Embryonic facial prominence (tissue), 1 donor: ENCODE data around the gene WNT7B.

Experiments used
- DNase-seq: peaks from one replicate; pipeline ENCODE4 v3.0.0-alpha.2; 2016; ENCODE audit errors: extremely low spot score

Gene WNT7B

DNA sequence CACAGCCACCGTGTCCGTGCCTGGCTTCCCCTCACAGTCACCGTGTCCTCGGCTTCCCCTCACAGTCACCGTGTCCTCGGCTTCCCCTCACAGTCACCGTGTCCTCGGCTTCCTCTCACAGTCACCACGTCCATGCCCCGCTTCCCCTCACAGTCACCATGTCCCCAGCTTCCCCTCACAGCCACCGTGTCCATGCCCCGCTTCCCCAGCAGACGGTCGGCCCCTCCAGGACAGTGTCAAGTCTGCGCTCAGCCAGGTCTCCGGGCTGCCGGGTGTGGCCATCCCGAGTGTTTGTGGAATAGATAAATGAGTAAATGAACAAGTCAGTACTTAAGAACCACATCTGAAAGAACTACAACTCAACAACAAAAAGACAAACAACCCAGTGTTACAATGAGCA, 23.8 kb downstream of the WNT7B start:
- no peak for DNase-seq

DNA sequence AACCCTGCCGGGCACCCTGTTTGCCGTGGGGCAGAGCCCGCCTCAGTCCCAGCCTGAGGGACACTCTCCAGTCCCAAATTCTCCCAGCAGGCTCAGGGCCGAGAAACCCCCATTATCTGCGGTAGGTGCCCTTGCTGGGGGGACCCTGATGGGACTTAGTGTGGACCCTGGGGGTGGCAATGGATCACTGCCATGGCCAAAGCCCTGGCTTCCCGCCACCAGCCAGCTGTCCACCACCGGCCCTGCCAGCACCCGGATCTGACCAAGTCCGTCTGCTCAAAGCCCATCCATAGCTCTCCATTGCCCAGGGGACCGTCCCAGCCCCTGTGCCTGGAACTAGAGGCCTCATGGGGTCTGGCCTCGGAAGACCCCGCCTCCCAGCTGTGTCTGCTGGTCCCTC, 24.4 kb downstream of the WNT7B start:
- no peak for DNase-seq

DNA sequence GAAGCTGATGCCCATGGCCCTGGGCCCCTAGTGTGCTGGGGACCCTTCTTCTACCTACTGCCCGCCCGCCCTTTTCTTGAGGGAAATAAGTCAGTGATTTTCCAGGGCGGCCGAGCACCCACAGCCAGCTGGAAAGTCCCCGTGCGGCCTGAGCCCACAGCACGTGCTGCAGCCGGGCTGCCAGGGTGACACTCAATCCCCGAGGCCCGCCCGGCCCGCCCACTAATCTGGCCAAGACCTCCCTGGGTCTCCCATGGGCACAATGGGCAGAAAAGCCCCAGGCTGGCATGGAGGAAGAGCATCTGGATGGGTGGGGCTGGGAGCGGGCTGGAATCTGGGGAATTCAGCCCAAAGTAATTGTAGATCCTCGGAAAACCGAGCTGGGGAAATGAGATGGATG, 24.8 kb downstream of the WNT7B start:
- no peak for DNase-seq

DNA sequence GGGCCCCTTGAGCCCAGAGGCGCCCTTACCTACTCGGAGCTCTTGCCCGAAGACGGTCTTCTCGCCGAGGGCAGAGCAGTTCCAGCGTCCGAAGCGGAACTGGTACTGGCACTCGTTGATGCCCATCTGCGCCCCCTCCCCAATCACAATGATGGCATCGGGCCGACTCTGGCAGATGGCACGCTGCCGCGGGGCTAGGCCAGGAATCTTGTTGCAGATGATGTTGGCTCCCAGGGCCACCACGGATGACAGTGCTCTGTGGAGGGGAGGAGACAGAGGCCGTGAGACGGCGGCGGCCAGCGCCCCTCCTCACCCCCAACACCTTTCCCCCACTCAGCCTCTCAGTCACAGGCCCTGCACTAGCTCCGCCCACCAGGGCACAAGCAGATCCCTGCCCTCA, 27.1 kb downstream of the WNT7B start:
- no peak for DNase-seq

DNA sequence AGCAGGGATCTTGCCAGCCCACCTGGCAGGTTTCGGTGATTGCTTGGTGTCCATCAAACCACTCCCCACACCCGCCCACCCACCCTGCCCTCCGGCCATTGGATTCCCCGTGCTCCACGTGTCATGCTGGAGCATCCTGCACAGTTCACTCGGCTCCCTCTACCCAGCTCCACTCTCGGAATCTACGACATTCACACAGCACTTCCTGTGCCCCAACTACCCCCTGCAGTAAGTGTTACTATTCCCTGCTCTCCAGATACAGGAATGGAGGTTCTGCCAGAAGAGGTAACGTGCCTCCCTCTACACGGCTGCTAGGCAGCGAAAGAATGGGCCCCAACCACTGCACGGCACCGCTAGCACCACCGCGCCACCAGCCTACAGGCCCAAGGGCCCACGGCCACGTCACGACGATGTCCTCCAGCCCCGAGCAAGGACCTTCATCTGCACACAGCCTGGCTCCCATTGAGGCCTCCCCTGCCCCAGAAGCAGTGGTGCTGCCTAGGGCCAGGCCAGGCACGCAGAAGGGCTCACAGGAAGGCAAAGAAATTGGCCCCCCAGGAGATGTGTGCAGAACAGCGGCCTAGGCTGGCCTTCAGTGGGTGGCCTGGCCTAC, 27.6 kb downstream of the WNT7B start:
- no peak for DNase-seq

DNA sequence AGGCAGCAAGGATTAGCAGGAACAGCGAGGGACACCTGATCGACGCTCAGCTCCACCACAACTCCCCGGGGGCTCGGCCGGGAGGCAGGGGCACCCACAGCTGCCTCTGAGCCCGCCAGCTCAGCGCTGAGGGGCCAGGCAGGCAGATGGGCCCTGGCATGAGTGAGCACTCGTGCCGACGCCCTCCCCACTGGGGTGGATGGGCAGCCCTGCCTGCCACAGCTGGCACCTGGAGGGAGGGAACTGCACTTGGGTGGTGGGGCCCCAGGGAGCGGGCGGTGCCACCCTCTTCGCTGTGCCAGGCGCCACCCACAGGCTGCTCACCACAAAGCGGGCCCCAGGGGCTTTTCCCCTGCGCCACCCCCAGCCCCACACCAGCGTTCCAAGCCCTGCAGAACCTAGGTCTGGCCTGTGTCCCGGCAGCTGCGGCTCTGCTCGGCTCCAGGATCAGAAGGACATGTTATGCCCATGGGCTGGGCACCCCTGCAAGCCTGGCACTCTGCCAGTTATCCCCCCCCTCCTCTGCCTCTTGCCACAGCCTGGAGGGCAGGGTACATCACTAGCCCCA, 28.8 kb downstream of the WNT7B start:
- no peak for DNase-seq

DNA sequence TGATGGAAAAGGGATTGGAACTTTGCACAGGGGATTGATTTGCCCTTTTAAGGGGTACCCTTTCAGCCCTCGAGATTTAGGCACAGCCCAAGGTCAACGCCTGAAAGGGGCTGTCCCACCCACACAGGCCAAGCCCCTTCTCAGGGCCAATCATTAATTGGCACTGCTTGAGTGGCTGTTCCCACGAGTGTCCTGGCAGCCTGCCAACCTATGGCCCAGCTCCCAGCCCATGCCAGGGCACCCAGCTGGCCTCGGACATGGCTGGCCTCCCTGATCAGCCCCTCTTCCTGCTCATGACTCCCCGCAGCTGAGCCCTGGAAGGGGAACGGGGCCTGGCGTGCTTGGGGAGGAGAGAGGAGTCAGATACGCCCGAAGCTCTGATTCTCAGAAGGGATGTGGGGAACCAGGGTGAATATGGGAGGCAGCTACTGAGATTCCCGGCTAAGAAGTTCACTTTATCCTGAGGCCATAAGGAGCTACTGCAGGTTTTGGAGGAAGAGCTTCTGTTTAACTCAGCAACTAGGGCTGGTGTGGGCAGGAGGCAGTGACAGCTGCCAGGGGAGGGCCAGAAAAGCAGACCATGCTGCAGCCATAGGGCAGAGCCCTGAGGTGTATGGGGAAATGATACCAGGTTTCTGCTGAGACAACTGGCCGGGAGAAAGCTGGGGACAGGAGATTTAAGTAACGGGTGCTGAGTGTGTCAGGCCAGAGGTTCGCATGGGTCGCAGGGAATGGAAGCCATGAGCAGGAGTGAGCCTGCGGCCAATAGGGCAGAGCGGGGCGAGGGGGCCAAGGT, 30.0 kb downstream of the WNT7B start:
- DNase-seq = no peak

DNA sequence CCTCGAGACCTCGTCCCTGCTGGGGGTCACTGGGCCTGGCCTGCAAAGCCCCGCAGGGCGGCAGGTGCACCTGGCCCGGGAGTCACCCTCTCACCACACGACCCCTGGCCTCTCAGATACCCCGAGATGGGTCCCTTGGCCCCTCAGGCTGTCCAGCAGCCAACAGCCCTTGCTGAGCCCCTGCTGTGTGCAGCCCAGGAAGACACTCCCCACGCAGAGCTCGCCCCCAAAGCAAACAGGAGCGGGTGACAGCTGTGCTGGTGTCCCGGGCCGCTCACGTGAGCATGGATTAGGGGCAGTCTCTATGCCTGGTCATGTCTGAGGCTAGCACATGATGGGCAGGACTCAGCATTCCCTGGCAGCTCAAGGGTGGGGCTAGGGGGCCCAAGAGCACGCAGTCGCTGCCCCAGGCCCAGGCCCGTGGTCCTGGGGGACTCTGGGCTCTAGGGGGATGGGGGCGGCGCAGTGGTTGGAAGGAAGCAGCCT, 31.3 kb downstream of the WNT7B start:
- DNase-seq = no peak

DNA sequence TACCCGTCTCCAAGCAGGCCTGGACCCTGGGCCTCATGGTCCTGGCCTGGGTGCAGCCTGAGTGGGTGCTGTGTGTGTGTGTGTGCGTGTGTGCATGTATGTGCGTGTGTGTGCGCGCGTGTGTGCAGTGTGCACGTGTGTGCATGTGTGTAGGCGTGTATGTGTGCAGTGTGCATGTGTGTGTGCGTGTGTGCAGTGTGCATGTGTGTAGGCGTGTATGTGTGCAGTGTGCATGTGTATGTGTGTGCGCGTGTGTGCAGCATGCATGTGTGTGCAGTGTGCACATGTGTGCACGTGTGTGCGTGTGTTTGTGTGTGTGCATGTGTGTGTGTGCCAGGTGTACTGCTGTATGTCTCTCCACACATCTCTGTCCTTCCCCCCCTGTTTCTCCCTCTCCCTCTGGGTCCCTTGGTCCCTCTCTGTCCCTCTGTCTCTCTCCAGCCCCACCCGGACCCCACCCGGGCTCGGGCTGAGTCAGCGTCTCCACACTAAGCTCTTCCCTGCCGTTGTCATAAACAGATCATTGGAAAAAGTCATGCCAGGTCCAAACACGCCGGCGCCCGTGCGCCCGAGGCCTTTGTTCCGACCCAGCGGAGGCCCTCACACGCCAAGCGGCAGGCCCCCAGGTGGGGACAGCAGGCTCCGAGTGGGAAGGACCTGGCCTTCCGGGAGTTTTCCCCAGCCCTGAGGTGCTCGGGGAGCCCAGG, 34.0 kb downstream of the WNT7B start:
- DNase-seq = no peak

DNA sequence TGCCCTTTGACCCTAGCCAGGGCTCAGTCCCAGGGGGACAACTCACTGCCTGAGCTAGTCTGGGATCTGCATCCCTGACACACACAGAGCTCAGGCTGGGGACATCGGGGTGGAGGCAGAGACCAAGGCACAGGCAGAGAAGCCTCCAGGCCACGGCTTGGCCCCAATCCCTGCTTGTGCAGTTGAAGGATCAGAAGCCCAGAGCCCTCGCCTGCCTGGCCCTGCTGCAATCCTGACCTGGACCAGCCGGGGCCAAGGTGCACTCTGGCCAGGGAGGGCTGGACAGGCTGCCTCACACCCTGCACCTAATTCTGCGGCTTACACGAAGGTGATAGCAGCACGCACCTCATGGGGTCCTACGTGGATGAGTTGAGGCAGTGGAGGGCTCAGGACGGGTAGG, 34.6 kb downstream of the WNT7B start:
- DNase-seq = no peak

DNA sequence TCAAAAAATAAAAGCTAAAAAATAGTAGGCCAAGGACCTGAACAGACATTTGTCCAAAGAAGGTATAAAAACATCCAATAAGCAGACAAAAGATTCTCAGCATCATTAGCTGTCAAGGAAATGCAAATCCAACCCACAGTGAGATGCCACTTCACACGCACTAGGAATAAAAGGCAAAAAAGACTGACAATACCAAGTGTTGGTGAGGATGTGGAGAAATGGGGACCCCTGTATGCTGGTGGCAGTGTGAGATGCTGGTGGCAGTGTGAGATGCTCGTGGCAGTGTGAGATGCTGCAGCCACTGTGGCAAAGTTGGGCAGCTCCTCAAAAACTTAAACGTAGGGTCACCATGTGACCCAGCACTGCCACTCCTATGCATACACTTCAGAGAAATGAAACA, 38.0 kb downstream of the WNT7B start:
- DNase-seq = no peak

DNA sequence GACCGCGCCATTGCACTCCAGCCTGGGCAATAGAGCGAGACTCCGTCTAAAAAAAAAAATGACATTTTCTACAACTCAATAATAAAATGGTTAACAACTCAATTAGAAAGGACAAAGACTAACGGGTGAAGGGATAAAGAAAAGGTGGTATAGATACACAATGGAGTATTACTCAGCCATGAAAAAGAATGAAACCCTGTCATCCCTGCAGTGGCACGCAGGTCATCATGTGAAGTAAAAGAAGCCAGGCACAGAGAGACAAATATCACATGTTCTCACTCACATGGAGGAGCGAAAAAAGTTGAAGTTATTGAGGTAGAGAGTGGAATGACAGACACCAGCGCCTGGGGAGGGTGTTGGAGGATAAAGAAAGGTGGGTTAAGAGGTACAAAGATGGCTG, 39.0 kb downstream of the WNT7B start:
- DNase-seq = no peak

DNA sequence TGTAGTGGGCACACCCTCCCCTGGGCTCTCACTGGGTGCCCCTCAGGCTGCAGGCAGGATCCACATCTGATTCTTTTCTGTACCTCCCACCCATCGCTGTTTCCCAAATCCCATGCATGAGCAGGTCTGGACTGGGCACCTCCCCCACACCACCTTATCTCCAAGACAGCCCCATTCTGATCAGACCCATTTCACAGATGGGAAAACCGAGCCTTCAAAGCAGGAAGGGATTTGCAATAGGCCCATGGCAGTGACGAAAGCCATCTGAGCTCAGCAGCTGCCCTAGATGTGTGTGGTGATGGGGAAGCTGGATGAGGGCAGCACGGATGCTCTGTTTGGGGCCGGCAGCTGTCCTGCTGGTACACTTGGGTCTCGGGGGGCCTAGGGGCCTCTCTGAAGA, 41.4 kb downstream of the WNT7B start:
- DNase-seq = no peak

DNA sequence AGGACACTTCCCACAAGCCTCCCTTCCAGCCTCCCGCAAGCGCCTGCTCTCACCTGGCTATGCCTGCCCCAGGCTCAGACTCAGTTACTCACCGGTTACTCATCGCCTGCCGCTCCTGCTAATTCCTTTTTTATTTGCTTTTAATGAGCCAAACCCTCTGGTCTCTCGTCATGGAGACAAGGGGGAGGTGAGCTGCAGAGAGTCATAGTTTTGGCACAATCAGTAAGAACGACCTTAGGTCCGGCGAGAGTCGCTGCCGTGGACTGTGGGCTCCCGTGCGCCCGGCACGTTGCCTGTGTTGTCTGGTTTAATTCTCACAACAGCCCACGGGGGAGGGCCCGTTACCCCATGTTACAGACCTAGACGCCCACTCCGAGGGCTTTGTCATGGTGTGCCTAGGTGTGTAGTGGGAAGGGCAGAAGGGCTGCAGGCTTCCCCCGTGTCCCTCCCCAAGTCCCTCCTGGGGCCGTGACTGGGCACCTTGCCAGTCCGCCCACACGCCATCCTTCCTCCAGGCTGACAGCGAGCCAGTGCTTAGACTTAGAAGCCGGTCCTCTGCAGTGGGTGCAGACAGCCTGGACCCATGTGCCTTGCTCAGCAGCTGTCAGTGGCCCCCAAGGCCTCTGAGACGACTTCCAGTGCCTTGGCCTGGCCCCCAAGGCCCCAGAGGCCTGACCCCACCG, 42.2 kb downstream of the WNT7B start:
- DNase-seq = no peak

DNA sequence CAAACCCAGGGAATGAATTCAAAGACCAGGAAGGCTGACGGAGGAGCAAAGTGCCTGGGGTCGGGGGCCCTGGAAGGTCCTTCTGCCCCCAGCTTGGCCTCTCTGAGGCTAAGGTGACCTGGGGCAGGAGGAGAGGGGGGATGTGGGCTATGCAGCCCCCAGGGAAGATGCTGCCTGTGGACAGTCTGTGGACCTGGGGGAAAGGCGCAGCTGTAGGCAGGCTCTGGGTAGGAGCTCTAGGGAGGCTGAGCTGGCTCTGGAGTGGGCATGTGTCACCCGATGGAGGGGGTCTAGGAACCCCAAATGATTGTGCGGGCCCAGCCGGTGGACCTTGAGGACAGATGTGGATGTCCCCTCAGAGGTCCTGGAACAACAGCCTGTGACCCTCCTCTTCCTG, 42.8 kb downstream of the WNT7B start:
- no peak for DNase-seq

DNA sequence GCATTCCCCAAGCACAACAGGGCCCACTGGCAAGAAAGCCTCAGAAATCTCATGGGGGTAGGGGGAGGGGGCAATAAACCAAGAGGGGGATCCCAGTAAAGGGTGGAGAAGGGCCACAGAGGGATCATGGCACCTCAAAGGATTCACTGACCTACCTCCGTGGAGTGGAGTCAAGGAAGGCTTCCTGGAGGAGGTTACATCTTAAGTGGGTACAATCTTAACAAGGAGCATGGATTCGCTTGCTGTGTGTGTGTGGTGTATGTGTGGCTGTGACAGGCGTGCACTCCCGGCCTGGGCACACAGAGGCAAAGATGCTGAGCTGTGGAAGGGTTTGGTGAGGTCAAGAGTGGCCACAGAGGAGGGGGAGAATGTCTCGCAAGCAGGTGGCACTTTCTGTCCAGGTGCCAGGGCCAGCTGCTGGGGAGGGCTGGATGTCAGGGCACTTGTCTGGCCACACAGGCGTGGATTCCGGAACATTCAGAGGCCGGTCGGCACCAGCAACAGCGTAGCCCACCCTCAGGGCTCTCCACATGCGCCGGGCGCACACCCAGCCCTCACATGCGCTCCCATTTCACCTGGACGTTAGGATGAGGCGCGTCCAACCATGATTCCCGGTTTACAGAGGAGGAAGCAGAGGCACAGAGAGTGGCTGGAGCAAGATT, 43.3 kb downstream of the WNT7B start:
- no peak for DNase-seq

DNA sequence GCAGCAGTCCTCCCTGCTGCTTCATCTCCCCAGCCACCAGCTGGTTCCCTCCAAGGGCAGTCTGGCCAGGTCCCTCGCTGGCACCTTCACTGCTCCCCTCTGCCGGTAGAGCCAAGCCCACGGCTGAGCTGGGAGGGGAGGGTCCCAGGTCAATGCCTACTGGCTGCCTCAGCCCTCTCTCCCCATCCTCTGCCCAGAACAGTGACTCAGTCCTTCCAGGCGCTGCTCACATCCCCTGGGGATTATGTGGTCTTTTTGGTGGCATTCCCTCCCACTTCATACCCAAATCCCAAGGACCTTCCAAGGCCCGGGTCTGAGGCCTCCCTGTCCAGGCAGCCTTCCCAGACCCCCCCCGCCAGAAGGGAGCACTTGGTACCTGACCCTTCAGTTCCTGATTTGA, 44.9 kb downstream of the WNT7B start:
- no peak for DNase-seq

DNA sequence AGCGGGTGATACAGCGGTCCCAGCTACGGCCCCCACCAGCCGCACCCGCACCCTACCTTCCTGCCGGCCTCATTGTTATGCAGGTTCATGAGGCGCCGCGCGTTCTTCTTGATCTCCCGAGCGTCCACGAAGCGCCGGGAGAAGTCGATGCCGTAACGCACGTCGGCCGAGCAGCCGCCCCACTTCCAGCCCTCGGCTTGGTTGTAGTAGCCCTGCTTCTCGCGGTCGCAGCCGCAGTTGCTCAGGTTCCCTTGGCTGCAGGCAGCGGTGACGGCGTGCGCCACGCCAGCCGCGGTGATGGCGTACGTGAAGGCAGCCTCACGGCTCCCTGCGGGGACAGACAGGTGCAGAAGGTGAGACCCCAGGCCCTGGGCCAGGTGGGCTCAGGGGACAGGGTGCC, 45.9 kb downstream of the WNT7B start:
- DNase-seq = no peak

DNA sequence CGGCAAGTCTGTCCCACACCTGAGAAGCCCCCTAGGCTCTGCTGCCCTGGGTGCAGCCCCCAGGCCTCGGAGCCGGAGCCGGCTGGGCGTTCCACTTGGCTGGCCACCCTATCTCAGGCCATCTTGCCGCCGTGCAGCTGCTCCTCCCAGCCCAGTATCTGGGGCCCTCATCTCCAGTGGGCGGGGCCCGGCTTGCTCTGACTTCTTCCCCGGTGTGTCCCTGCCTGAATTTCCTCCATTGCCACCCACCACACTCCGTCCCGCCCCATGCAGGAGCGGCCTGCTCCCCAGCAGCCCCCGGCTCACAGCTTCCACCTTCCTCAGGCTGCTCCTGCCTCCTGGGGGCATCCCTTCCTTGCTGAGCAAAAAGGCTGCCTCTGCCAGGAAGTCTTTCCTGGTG, 46.6 kb downstream of the WNT7B start:
- no peak for DNase-seq

DNA sequence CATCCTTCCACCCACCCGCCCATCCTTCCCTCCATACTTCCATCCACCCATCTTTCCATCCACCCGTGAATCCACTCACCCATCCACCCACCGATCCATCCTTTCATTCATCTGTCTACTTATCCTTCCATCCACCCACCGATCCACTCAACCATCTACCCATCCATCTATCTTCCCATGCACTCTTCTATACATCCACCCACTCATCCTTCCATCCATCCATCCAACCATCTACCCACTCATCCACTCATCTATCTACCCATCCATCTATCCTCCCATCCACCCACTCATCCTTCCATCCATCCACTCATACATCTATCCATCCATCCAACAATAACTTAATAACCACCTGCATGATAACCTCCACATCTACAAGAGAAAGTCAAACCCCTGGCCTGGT, 47.3 kb downstream of the WNT7B start:
- DNase-seq = no peak

DNA sequence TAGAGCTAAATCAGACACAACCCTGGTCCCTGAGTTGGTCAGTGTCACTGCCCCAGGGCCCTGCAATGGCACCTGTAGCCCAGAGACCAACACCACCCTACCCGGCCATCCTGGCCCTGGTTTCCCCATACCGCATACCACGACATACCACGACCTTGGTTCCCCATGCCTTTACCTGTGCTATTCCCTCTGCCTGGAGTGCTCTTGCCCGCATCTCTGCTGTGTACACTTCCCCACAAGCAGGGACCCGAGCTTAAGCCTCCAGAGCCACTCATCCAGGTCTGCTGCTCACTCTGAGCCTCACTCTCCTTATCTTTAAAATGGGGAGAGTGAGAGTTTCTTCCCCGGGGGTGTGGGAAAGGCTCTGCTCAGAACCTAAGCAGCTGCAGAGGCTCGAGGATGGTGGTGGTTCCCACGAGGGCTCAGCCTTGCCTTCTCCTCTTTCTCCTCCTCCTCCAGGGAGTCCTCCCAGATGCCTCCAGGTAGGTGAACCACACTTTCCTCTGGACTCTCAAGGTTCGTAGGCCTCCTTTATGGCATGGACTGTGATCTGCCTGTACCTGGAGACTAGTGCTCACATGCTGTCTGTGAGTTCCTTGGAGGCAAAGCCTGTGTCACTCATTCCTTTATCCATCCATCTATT, 48.1 kb downstream of the WNT7B start:
- no peak for DNase-seq
